NB4 (cell line): ENCODE results near the gene NXF1.

ENCODE experiments used
- DNase-seq: peaks from one replicate; pipeline ENCODE4 v3.0.0; 2010; ENCODE audit warnings: low read depth
- H3K4me3 ChIP-seq: one replicate; pipeline ENCODE4 v1.5.1; 2011; ENCODE audit warnings: mild to moderate bottlenecking, low read depth, low read length, moderate library complexity
- MYC ChIP-seq: IDR thresholded peaks from 2 replicates; pipeline ENCODE4 v1.6.1; 2011; ENCODE audit warnings: low read depth, low read length
- POLR2A ChIP-seq: IDR thresholded peaks from 2 replicates; pipeline ENCODE4 v1.6.1; 2011; ENCODE audit warnings: mild to moderate bottlenecking; ENCODE audit not compliant: insufficient read length; ENCODE audit errors: extremely low read depth
- TF ChIP-seq, protein P1 (sequence below): IDR thresholded peaks from one replicate; pipeline ENCODE4 v1.5.1; 2012; ENCODE audit warnings: low read depth, low read length
- TF ChIP-seq, protein P2 (sequence below): IDR thresholded peaks from 2 replicates; pipeline ENCODE4 v1.6.1; 2011; ENCODE audit warnings: low read depth, low read length

The NXF1 gene

DNA sequence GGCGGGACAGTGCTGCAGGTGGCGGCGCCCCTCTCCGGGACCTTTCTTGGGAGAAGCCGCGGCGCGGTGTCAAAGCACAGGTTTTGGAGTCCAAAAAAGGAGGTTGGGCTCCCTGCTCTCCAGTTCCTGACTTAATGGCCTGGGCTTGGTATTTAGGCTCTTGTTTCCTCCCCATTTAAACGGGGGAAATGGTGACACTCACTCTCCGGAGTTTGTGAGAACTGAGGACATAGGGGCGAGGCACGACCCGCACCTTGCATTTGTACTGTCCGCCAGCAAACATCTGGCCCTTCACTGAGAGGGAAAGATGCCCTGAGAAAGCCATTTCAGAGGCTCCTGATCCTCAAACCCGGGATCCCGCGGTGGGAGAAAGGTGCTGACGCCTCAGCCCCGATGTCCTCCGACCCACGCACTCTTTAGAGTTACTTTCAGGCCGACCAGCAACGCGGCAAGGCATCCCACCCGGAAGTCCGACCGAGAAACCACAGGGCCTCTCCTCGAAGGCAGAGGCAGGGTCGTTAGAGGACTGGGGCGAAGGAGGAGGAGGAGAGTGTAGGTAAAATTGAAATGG, 37.0 kb upstream of the NXF1 start:
- peak overlapping the region; percentile 70 for H3K4me3 ChIP-seq
- TF ChIP-seq, protein P1, sequence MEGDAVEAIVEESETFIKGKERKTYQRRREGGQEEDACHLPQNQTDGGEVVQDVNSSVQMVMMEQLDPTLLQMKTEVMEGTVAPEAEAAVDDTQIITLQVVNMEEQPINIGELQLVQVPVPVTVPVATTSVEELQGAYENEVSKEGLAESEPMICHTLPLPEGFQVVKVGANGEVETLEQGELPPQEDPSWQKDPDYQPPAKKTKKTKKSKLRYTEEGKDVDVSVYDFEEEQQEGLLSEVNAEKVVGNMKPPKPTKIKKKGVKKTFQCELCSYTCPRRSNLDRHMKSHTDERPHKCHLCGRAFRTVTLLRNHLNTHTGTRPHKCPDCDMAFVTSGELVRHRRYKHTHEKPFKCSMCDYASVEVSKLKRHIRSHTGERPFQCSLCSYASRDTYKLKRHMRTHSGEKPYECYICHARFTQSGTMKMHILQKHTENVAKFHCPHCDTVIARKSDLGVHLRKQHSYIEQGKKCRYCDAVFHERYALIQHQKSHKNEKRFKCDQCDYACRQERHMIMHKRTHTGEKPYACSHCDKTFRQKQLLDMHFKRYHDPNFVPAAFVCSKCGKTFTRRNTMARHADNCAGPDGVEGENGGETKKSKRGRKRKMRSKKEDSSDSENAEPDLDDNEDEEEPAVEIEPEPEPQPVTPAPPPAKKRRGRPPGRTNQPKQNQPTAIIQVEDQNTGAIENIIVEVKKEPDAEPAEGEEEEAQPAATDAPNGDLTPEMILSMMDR: no peak
- TF ChIP-seq MYC (no peak), POLR2A (no peak)
- peak; percentile 70 for DNase-seq

DNA sequence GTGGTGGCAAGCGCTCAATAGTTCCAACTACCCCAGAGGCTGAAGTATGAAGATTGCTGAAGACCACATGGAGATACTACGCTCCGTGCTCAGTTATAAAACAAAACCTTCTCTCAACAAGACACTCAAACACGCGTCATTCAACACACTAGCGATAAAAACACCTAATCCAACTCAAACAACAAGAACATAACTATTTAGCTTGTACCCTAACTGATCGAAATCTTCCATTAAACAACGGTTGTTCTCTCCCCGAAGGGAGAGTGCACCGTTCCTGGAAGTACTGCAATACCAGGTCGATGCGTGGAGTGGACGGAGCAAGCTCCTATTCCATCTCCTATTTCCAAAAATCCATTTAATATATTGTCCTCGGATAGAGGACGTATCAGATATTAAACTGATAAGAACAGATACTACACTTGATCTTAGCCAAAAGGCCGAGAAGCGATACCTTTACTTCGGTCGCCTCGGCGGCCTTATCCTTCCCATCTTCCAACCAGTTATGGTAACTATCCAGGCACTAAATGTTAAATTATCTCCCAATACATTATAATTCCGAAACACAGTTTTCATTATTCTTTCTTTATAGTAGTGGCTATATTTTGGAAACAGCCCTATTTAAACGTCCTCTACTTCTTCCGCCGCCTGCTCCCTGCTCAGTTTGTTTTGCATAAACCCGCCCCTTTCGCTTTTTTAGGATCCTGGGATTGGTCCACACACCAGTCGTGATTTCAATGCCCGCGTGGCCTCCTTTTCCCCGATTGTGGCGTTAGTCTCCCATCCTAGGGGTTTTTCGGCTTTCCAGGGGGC, 36.3 kb upstream of the NXF1 start:
- DNase-seq: peak; percentile 99
- H3K4me3 ChIP-seq: peak overlapping the region; percentile 70
- TF ChIP-seq, protein P1: no peak
- TF ChIP-seq POLR2A (peak; percentile 100), MYC (peak; percentile 80)
- TF ChIP-seq, protein P2, sequence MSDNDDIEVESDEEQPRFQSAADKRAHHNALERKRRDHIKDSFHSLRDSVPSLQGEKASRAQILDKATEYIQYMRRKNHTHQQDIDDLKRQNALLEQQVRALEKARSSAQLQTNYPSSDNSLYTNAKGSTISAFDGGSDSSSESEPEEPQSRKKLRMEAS: peak; percentile 82

DNA sequence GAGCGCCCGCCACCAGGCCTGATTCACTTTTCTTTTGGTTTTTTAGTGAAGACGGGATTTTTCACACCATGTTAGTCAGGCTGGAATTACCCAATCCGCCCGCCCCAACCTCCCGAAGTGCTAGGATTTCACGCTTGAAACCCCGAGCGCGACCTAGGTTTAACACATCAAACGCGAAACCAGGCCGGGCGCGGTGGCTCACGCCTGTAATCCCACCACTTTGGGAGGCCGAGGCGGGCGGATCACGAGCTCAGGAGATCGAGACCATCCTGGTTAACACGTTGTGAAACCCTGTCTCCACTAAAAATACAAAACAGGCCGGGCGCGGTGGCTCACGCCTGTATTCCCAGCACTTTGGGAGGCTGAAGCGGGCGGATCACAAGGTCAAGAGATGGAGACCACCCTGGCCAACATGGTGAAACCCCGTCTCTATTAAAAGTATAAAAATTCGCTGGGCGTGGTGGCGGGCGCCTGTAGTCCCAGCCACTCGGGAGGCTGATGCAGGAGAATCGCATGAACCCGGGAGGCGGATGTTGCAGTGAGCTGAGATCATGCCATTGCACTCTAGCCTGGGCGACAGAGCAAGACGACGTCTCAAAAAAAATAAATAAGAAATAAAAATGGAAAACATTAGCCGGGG, 35.6 kb upstream of the NXF1 start:
- TF ChIP-seq, protein P2: 0 out of 2 replicates have a peak, but pooled peaks have one; percentile 15
- peak; percentile 85 for DNase-seq

DNA sequence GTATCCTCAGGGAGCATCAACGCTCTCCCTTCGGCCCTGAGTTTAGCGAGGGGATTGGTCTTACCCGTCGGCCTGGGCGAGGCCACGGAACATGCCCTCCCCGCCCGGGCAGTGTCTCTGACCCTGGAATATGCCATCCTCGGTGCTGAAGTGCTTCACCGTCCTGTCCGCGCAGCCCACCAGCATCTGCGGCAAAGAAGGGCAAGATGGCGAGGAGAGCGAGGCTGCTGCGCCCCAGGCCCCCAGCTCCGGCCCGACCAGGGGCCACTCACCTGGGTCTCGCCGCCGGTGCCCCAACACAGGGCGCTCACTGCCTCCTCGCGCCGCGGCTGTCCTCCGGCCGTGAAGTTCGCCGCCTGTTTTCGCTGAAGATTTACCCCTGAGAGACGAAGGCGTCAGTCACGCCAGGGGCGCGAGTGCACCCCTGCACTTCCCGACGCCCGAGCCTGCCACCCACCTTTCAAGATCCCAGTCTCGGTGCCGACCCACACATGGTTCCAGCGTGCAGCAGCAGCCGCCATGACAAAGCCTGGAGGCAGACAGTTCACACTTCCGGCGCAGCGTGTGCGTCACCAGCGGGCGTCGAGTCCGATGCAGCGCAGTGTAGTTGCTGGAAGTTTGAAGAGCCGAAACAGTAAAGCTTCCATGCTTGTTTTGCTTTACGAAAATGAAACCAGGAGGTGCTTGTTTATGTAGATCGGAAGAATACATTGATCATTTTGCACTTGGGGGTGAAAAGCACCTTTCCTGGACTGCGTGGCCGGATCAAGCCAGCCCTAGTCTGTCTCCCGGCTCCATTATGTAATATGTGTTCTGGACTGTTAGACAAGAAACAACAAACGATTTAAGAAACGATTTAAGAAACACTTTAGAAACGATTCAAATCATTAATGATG, 34.1 kb upstream of the NXF1 start, which contains the start of gene WDR74:
TSS of gene WDR74 (minus strand) at position 541 of the 896 bp plus-strand sequence. CDS start at position 521, 20 bp downstream.
- DNase-seq: peak; percentile 97
- H3K4me3 ChIP-seq: peak within 1 kb of the TSS; percentile 83
- TF ChIP-seq, protein P1: no peak
- TF ChIP-seq MYC (peak; percentile 100), POLR2A (peak; percentile 98)
- TF ChIP-seq, protein P2: peak; percentile 99

More for the DNA sequence above, 35.6 kb upstream of the NXF1 start:
- H3K4me3 ChIP-seq: peak overlapping the region; percentile 70

DNA sequence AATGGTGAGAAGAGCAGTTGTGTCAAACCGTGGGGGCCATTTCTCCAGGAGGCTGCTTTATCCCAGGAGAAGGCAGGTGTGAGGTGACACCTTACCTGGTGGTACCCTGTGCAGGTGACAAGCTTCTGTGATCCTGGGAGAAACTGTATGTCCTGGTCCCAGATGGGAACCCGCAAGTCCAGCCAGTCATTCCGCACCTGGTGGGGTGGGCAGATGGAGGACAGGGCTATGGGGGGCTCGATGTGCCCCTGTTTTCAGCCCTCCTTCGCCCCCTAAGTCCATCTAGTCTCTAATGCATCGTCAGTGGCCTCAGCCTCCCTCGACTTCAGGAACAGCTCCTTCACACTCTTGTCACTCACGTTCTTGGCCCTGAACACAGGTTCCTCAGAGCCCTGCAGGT, 30.1 kb upstream of the NXF1 start:
- TF ChIP-seq, protein P1: no peak
- TF ChIP-seq, protein P2: no peak
- TF ChIP-seq MYC (no peak), POLR2A (no peak)
- H3K4me3 ChIP-seq: no peak overlapping the region
- no peak for DNase-seq
